ENCODE data around the gene EED. TPM values are rescaled to one million over a fixed set of nuclear protein-coding genes. Genes with fewer than 3 reads are reported as not detected.

Gene EED
- total and polyA plus RNA-seq, 9 of the 15 experiments (the other 6 are each of a cell fraction or from before 2014, with no cell fraction given): 33.0 to 110 (median 55.1) TPM

DNA sequence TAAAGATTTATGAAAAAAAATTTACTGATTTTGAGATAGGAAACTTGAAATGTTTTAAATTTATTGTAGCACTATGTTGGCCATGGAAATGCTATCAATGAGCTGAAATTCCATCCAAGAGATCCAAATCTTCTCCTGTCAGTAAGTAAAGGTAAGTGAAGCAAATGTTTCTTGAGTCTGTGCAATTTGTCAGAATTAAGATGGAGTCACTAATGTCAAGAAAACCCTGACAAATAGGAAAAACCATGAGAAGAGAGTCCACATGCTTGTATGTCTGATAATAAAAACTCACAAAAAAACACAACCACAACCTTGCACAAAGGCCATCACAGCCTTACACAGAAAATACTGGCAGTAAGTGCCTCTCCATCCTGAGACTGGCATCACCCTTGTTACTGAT, 12.9 kb downstream of the EED start (continued):
- TF ChIP-seq FOXK1 (CRISPR knock-in tag; IDR thresholded peaks at IDR 0.05; ENCODE audit: borderline replicate concordance): no peak
- no peak for TF ChIP-seq TAF7 (tag; IDR thresholded peaks at IDR 0.05)
- TF ChIP-seq XRCC3 (IDR thresholded peaks at IDR 0.05): no peak
- TF ChIP-seq KLF1 (tag; IDR thresholded peaks at IDR 0.05): no peak
- TF ChIP-seq ZBTB17 (CRISPR knock-in tag; IDR thresholded peaks at IDR 0.05): 0 out of 2 replicates have a peak, but pooled peaks have one; percentile 26
- TF ChIP-seq ZNF668 (CRISPR knock-in tag; IDR thresholded peaks at IDR 0.05): peak; percentile 88
- peak; percentile 87 for TF ChIP-seq ZNF311 (CRISPR knock-in tag; IDR thresholded peaks at IDR 0.05)
- peak; percentile 81 for TF ChIP-seq PTRF (tag; IDR thresholded peaks at IDR 0.05)
- 0 out of 2 replicates have a peak, but pooled peaks have one; percentile 27 for TF ChIP-seq CXXC5 (CRISPR knock-in tag; IDR thresholded peaks at IDR 0.05)
- peak; percentile 96 for TF ChIP-seq ZNF592 (IDR thresholded peaks at IDR 0.05)
- no peak for TF ChIP-seq ZNF436 (CRISPR knock-in tag; IDR thresholded peaks at IDR 0.05)
- TF ChIP-seq, protein P1, sequence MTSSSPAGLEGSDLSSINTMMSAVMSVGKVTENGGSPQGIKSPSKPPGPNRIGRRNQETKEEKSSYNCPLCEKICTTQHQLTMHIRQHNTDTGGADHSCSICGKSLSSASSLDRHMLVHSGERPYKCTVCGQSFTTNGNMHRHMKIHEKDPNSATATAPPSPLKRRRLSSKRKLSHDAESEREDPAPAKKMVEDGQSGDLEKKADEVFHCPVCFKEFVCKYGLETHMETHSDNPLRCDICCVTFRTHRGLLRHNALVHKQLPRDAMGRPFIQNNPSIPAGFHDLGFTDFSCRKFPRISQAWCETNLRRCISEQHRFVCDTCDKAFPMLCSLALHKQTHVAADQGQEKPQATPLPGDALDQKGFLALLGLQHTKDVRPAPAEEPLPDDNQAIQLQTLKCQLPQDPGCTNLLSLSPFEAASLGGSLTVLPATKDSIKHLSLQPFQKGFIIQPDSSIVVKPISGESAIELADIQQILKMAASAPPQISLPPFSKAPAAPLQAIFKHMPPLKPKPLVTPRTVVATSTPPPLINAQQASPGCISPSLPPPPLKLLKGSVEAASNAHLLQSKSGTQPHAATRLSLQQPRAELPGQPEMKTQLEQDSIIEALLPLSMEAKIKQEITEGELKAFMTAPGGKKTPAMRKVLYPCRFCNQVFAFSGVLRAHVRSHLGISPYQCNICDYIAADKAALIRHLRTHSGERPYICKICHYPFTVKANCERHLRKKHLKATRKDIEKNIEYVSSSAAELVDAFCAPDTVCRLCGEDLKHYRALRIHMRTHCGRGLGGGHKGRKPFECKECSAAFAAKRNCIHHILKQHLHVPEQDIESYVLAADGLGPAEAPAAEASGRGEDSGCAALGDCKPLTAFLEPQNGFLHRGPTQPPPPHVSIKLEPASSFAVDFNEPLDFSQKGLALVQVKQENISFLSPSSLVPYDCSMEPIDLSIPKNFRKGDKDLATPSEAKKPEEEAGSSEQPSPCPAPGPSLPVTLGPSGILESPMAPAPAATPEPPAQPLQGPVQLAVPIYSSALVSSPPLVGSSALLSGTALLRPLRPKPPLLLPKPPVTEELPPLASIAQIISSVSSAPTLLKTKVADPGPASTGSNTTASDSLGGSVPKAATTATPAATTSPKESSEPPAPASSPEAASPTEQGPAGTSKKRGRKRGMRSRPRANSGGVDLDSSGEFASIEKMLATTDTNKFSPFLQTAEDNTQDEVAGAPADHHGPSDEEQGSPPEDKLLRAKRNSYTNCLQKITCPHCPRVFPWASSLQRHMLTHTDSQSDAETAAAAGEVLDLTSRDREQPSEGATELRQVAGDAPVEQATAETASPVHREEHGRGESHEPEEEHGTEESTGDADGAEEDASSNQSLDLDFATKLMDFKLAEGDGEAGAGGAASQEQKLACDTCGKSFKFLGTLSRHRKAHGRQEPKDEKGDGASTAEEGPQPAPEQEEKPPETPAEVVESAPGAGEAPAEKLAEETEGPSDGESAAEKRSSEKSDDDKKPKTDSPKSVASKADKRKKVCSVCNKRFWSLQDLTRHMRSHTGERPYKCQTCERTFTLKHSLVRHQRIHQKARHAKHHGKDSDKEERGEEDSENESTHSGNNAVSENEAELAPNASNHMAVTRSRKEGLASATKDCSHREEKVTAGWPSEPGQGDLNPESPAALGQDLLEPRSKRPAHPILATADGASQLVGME (CRISPR knock-in tag; IDR thresholded peaks at IDR 0.05): no peak
- peak; percentile 73 for TF ChIP-seq PTTG1 (tag; IDR thresholded peaks at IDR 0.05; ENCODE audit: low read depth)
- no peak for TF ChIP-seq RBFOX2 (IDR thresholded peaks at IDR 0.05; ENCODE audit: low read depth, low read length)
- TF ChIP-seq ZNF740 (CRISPR knock-in tag; IDR thresholded peaks at IDR 0.05): no peak
- TF ChIP-seq ZNF740 (tag; IDR thresholded peaks at IDR 0.05): peak in 1 of 2 experiments; percentile 72; a peak in 1 of 4 replicates
- TF ChIP-seq KDM1A (IDR thresholded peaks at IDR 0.05): no peak
- TF ChIP-seq ZSCAN32 (CRISPR knock-in tag; IDR thresholded peaks at IDR 0.05): no peak; the same call in 1 of the 2 replicates
- no peak for TF ChIP-seq HDGF (IDR thresholded peaks at IDR 0.05)
- peak; percentile 28; the same call in 1 of the 2 replicates for TF ChIP-seq ZNF239 (CRISPR knock-in tag; IDR thresholded peaks at IDR 0.05)
